Hematopoietic multipotent progenitor cell treated with erythropoietin and hydrocortisone succinate and interleukin-3 and kit ligand, for 17 days (in vitro differentiated cells): ENCODE data around the gene DCLK1.

Experiments used
- DNase-seq: peaks from one replicate; pipeline ENCODE4 v3.0.0-alpha.2; 2015; ENCODE audit warnings: low spot score

Gene DCLK1

GRCh38 chr13:35894636-35895035 is 236.5 kb downstream of the DCLK1 start:
- no peak for DNase-seq

- DNase-seq: no peak
Observed at GRCh38 chr13:35892837-35893814, 238.1 kb downstream of the DCLK1 start.

DNA sequence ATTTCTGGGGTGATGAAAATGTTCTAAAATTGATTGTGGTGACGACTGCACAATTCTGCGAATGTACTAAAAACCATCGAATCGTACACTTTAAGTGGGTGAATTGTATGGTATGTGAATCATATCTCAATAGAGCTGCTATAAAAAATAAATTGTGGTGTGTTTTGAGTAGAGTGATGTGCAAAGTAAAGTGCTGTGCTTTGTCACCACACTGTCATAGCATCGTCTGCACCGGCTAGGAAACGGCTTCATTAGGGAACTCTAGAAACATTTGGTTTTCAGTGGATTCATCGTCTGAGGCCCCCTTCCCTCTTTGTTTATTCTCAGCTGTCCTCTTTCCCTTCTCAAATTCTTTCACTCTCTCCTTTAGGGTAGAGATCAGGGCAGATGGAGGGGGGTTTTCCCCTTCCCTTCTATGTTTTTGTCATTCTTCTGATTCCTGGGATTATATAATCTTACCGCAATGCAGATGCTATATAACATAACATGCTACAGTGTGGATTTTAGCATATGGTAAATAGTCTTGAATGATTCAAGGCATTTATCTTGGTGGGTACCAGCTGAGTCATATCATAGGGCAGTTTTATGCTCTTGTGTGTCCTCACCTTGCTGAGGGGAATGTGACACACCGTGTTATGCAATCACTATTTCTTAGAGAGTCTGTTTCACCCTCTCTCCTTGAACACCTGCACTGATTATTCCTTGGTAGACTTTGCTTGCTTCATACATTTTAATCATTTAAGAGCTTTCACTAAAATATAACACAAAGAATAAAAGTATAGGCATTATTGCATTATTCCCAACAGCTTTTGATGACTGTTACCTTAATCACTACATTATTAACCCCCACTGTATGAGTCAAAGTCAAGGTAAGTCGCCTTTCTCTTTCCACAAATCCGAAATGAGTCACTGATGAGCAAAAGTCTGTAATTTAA is 239.4 kb downstream of the DCLK1 start:
- no peak for DNase-seq

- no peak for DNase-seq
Observed at GRCh38 chr13:35889560-35889959, 241.6 kb downstream of the DCLK1 start.

DNA sequence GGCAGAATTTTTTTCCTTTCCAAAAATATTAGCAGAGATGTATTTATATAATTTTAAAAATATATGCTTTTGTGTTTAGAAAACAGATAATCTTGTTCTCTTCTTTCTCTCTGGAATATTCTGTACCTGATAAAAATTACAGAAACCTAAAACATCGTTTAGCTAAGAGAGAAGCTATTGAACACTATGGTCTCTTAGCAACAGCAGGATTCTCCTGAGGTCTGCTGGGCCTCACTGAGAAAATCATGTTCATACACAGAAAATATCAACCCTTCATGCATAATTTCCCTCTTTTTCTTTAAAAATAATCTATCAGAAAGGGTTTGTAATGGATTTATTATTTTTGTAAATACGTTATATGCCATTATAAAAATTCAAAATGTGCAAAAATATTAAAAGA is 242.2 kb downstream of the DCLK1 start:
- no peak for DNase-seq

- no peak for DNase-seq
Observed at GRCh38 chr13:35888457-35888883, 242.7 kb downstream of the DCLK1 start.

DNA sequence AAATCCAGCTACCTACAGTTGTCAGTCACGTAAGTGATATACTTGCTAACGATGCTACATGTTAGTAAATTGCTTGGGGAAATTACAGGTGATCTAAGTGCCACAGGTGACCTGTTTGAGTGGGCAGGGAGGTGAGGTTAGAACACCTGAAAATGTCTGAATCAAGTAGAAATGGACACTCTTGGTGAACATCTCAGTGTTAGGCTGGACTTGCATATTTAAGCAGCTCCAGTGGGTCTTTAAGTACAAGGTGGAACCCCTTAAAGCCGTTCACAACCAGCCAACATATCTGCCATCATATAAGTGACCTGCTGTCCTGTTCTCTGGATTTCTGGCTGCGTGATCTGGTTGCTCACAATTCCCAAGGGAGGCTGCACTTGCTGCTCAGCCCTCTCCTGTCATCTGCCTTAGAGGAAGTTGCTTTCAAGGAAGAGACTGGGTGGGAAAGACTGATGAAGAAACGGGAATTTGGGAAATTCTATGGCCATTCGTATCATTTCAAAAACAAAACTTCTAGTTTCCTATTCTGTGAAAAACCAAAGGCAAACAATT is 244.0 kb downstream of the DCLK1 start:
- DNase-seq: no peak

DNA sequence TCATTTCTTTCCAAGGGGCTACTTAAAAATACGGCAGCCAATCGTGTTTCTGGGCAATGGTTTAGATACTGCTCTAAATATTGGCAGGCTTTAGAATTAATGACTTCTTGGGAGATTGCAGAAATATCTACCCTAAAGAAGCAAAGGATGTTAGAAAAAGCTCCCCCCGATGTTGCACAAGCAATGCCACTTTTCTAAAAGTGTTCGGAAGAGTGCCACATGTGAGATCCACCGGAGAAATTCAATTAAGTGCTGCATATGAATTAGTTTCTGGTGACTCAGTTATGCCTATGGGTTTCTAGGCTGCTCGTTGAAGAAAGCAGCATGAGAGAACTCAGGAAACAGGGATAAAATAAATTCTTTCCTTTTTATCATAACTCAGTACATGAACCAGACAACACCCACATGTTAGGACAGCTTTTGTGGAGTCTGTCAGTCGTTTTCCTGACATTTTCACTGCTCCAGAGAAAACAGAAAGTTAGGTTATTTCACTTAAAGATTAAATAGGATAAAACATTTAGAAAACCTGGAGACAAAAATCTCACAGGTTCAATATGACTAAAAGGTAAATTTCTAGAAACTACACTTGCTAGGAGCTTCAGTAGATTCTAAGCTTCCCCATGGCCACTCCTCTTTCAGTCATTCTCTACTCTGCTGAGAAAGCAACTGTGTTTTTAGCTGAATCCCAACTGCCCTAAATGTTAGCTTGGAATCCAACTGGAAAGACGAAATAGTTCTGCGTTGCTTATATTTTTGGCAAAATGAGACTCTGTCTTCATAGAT is 244.7 kb downstream of the DCLK1 start:
- DNase-seq: no peak

GRCh38 chr13:35884211-35884760 is 246.9 kb downstream of the DCLK1 start:
- no peak for DNase-seq

GRCh38 chr13:35882722-35883497 is 248.3 kb downstream of the DCLK1 start:
- no peak for DNase-seq

DNA sequence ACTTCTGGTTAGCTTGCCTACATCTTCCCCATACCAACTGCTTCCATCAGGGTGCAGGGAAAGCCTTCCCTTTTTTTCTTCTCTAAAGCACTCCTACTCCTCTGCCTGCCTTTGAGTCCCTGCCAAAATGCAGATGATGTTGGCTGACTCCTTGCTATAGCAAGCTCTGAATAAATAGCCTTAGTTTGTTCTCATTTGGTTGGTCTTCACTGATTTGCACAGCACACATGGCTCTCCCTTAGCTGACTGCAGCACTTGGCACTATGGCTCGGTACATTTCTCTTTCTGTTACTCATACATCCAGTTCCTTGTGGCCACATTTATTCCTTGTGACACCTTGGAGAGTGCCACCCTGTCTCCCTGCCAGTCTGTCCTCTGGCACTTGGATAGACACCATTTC is 249.8 kb downstream of the DCLK1 start:
- no peak for DNase-seq

GRCh38 chr13:35879111-35879510 is 252.1 kb downstream of the DCLK1 start:
- no peak for DNase-seq

DNA sequence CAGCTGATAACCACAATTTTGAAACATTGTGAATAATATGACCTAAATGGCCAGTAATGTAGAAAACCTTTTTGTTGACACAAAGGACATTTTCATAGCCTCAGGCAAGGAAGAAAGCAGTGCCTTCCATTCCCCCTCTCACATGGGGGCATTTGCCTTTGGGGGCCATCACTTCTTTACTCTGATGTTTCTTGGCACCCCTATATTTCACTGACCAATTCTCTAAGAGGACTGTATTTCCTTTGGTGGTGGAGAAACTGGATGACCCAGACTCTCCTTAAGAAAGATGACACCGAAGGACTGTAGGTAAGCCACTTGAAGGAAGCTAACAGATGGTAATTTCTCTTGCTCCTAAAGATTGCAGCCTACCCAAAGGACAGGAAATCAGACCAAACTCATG is 254.6 kb downstream of the DCLK1 start:
- DNase-seq: no peak

DNA sequence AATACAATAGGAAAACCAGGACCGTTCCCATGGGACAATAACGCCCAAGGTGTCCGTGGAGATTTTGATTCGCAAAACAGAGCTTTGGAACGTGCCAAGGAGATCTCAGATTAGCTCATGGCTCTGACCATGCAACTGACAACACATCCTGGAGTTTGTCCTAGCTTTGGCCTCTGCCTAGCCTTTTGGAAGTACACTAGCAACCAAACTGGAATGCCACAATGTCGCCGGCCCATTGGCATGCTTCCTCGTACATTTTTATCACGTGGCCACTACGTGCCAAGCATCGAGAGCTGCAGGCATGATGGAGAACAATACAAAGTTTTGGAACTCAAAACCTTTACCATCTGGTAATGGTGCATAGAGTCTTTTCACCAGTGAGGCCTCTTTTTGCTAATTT is 256.5 kb downstream of the DCLK1 start:
- DNase-seq: no peak

- DNase-seq: no peak
Observed at GRCh38 chr13:35872369-35872768, 258.8 kb downstream of the DCLK1 start.

- DNase-seq: no peak
Observed at GRCh38 chr13:35871561-35871960, 259.6 kb downstream of the DCLK1 start.

DNA sequence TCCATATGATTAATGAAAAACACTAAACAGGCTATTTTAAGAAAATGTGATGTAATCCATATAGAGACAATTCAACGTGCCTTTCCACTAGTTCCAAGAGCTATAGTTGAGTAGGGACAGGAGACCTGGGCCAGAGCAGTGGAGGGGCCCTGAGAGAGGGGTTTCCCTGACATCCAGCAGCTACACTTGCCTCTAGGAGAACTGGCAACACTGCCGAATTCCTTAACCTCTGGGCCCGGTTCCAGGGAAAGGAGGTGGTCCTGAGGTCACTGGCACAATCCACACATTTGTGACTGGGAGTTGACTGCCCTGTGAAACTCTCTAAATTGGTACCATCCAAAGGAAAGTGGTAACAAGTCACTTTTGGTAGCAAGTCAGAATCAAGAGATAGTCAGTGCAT is 264.4 kb downstream of the DCLK1 start:
- no peak for DNase-seq

DNA sequence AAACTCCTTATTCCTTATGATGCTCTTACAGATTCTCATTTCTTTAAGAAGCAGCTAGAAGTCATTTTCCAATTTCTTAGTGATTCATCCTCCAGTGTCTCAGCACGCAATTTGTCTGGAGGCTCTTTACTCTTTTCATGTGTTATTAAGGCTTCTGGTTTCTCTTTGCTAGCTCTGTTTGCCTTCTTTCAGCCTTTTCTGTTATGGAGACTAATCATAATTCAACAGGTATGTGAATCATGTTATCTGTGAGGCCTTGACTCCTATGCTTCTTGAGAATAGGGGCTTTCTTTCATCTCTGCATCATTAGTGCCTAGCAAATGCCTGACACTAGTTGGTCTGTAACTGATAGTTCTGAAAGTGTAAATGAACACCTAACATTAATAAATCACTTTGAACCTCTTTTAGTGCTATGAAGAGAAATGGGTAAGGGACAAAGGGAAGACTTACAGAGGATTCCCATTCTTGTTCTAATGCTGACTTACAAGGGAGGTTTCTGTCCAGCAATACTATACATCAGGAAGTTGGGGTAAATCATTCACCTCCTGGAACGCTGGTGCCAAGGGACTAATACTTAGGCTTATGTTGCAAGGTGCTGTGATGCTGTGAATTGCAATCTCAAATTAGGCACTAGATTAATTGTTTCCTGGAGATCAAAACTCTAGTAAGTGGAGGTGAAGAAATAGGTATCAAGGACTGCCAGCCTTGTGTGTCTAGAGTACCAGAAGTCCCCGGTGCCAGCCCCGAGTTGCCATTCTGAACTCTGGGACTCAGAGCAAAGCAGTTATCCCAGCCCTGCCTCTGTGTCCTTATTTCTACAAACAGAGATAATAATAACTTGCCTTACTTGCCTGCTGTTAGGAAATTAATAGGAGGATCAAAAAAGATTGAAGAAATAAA is 265.6 kb downstream of the DCLK1 start:
- no peak for DNase-seq

- no peak for DNase-seq
Observed at GRCh38 chr13:35860661-35861060, 270.5 kb downstream of the DCLK1 start.
